ENCODE results near the gene TTC14. TPM values are rescaled to one million over a fixed set of nuclear protein-coding genes. Genes with fewer than 3 reads are reported as not detected.

Gene TTC14, protein sequence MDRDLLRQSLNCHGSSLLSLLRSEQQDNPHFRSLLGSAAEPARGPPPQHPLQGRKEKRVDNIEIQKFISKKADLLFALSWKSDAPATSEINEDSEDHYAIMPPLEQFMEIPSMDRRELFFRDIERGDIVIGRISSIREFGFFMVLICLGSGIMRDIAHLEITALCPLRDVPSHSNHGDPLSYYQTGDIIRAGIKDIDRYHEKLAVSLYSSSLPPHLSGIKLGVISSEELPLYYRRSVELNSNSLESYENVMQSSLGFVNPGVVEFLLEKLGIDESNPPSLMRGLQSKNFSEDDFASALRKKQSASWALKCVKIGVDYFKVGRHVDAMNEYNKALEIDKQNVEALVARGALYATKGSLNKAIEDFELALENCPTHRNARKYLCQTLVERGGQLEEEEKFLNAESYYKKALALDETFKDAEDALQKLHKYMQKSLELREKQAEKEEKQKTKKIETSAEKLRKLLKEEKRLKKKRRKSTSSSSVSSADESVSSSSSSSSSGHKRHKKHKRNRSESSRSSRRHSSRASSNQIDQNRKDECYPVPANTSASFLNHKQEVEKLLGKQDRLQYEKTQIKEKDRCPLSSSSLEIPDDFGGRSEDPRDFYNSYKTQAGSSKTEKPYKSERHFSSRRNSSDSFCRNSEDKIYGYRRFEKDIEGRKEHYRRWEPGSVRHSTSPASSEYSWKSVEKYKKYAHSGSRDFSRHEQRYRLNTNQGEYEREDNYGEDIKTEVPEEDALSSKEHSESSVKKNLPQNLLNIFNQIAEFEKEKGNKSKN
- 8.6 and 25.1 TPM in 2 replicates for total RNA-seq

DNA sequence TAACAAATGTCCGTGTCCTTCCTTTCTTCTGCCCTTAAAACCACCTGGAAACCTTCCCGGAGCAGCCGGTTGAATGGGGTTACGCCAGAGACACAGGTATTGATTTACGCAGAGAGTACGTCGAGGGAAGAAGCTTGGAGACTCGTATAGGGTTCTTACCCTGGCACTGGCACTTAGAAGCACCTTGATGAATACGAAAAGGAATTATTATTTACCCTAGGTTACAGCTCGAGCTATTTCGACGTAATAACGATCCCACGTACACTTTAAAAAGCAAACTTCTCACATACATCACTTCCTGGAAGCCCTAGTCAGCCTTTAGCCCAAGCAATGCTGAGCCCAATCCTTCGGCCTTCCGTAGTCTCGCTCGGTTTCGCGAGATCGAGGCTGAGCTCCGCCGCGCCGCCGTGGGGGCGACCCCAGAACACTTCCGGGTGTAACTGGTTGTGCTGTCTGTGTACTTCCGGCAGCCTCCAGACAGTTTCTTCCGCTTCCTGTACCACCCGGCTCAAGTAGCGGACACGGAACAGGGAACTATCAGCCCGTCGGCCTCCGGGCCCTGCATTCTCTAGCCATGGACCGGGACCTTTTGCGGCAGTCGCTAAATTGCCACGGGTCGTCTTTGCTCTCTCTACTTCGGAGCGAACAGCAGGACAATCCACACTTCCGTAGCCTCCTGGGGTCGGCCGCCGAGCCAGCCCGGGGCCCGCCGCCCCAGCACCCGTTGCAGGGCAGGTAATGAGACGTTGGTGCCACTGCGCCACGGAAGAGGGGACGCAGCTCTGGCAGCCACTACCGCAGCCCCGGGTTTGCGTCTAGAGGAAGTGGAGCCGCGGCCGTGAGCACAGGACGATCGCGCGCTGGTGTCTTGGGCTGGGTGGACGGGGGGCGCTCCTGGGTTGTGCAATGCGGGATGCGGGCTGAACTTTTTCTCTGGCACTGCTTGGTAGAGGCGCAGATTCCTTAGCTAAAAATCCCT, at the start of gene TTC14:
Gene TTC14, plus strand, starts transcription at position 476 of the 979 bp plus-strand sequence. Its CDS starts 99 bp downstream, at position 575.

Other genes starting within 250 kb of the TTC14 start
- gene CCDC39, start 77.3 kb downstream of the TTC14 start, total RNA-seq = under 0.01 TPM in 1 of 2 replicates, not detected in the other

Data from mesangial cell (primary cell).